Stomach (tissue), 9 donors: Measurements from ENCODE around the gene HOXB3. TPM values are rescaled to one million over a fixed set of nuclear protein-coding genes. Genes with fewer than 3 reads are reported as not detected.
A peak's percentile ranks its signal among the peaks of the same experiment; 100 is the strongest.

Source experiments
- DNase-seq, 2 donors: peaks; one replicate each; pipeline versions ENCODE4 v3.0.0 to v3.0.0-alpha.2; 2013 to 2019
- H3K27ac ChIP-seq, 5 donors: fragments of 200-600 bp in 4 of 5; sonication (generic) in 4 of 5; one replicate each; pipeline ENCODE4 v1.5.1; 2013 to 2019; ENCODE audit warnings: mild to moderate bottlenecking in 1 of 5, moderate library complexity in 1 of 5
- H3K27me3 ChIP-seq, 3 donors: fragments of 200-600 bp; sonication (generic); one replicate each; pipeline ENCODE4 v1.5.1; 2017 to 2019; ENCODE audit warnings: mixed run types in 1 of 3
- H3K36me3 ChIP-seq, 4 donors: fragments of 200-600 bp; sonication (generic); 1 replicate in 3 of 4; 2 replicates in 1 of 4; pipeline ENCODE4 v1.5.1; 2016 to 2019
- H3K4me1 ChIP-seq, 4 donors: fragments of 200-600 bp; sonication (generic); one replicate each; pipeline ENCODE4 v1.5.1; 2016 to 2019
- H3K4me3 ChIP-seq, 4 donors: fragments of 200-600 bp; sonication (generic) in 3 of 4; one replicate each; pipeline ENCODE4 v1.5.1; 2016 to 2019; ENCODE audit warnings: mild to moderate bottlenecking in 1 of 4
- H3K9me3 ChIP-seq, 4 donors: fragments of 200-600 bp; sonication (generic); one replicate each; pipeline ENCODE4 v1.5.1; 2016 to 2019
- CTCF ChIP-seq, 7 experiments: fragments of 450-650 bp in 4 of 7; fragments of 200-600 bp in 3 of 7; sonication (generic) in 3 of 7; IDR thresholded peaks; one replicate each; pipeline ENCODE4 v1.5.1; 2016 to 2019; ENCODE audit warnings: antibody characterized with exemption in 7 of 7, control low read depth in 2 of 7, mild to moderate bottlenecking in 1 of 7
- EP300 ChIP-seq: sonication (generic); formaldehyde crosslinking; IDR thresholded peaks from one replicate; pipeline ENCODE4 v1.6.1; 2017; ENCODE audit warnings: antibody characterized with exemption
- POLR2A ChIP-seq, 4 donors: fragments of 450-650 bp; IDR thresholded peaks; one replicate each; pipeline ENCODE4 v1.6.1; 2016; ENCODE audit warnings: antibody characterized with exemption in 4 of 4, control low read depth in 2 of 4, mild to moderate bottlenecking in 1 of 4, moderate library complexity in 1 of 4
- POLR2AphosphoS5 ChIP-seq, 3 donors: sonication (generic); formaldehyde crosslinking; IDR thresholded peaks; one replicate each; pipeline ENCODE4 v1.6.1; 2016; ENCODE audit warnings: antibody characterized with exemption in 3 of 3
- WGBS, 5 donors: extraction: QIAGEN DNeasy Blood & Tissue Kit in 3 of 5; methylation state at CpG; one replicate each; pipeline versions ENCODE4 v1.1.5 to v1.1.7; 2013 to 2018; 5-methylcytosine and 5-hydroxymethylcytosine counted together
- intact Hi-C: fragments of 100-400 bp; cut with DNase I; formaldehyde crosslinking; loops from one replicate; pipeline ENCODE4 v1.15.1; 2023; ENCODE audit warnings: low total_unique reads
- polyA plus RNA-seq, 3 donors: library from polyadenylated mRNA; stranded (reverse); fragments of 200-250 nt; gene quantifications; one replicate each; pipeline ENCODE4 v1.2.3, GENCODE V29; 2013
- total RNA-seq, 5 donors: library from RNA; depleted of rRNA; stranded (reverse); fragments of >200 nt; gene quantifications; one replicate each; pipeline versions ENCODE4 v1.1.0 to v1.2.3, GENCODE V29; 2014 to 2016
- donor health status: healthy with polysubstance abuse.
- donor health status: Bipolar disorder and iron deficiency.
- donor health status: healthy.

The HOXB3 gene
- total and polyA plus RNA-seq, 8 donors, result 2.8 to 77.6 (median 10.3) TPM

GRCh38 chr17:48528936-48529682 lies 60.9 kb downstream of the HOXB3 start:
- peaks cover 0 to 76% (median 31%) of the 10 kb centered on the region in 3 donors for H3K27me3 ChIP-seq

GRCh38 chr17:48528153-48528935 lies 61.7 kb downstream of the HOXB3 start:
- DNase-seq, result no peak

More at GRCh38 chr17:48528936-48529682, 60.9 kb downstream of the HOXB3 start:
- no peaks in the 10 kb centered on the region for H3K9me3 ChIP-seq
- intact Hi-C loops, result no loop called here
- H3K36me3 ChIP-seq, result no peaks in the 10 kb centered on the region
- TF ChIP-seq POLR2A (IDR thresholded peaks at IDR 0.05) (no peak), EP300 (no peak), CTCF (IDR thresholded peaks at IDR 0.05) (no peak), POLR2AphosphoS5 (IDR thresholded peaks at IDR 0.05) (no peak)
- DNase-seq, result no peak
- H3K4me1 ChIP-seq, result peaks cover 0 to 8% (median 3%) of the 10 kb centered on the region in 4 donors
- 87 to 93% (median 89%) methylated on average over 7 to 11 of the region's 11 CpGs for WGBS, 5 donors
- no peak overlapping the region for H3K27ac ChIP-seq
- H3K4me3 ChIP-seq, result no peak overlapping the region

GRCh38 chr17:48527547-48527932 lies 62.5 kb downstream of the HOXB3 start:
- Histone ChIP-seq H3K4me3 (peak overlapping the region in 1 of 4 donors; percentile 17), H3K36me3 (no peaks in the 10 kb centered on the region), H3K27me3 (peaks cover 0 to 89% (median 35%) of the 10 kb centered on the region in 3 donors), H3K9me3 (no peaks in the 10 kb centered on the region), H3K27ac (no peak overlapping the region), H3K4me1 (peaks cover 0 to 14% (median 5%) of the 10 kb centered on the region in 4 donors)
- TF ChIP-seq POLR2AphosphoS5 (IDR thresholded peaks at IDR 0.05) (no peak), CTCF (IDR thresholded peaks at IDR 0.05) (no peak), EP300 (no peak), POLR2A (IDR thresholded peaks at IDR 0.05) (no peak)
- WGBS, 5 donors, result 53 to 65% (median 61%) methylated on average over 14 of the region's 14 CpGs
- DNase-seq, result no peak
- intact Hi-C loops, result no loop called here

More at GRCh38 chr17:48528153-48528935, 61.7 kb downstream of the HOXB3 start:
- peaks cover 0 to 8% (median 3%) of the 10 kb centered on the region in 4 donors for H3K4me1 ChIP-seq
- intact Hi-C loops, result no loop called here
- no peak overlapping the region for H3K27ac ChIP-seq
- no peak overlapping the region for H3K4me3 ChIP-seq
- H3K27me3 ChIP-seq, result peaks cover 0 to 83% (median 35%) of the 10 kb centered on the region in 3 donors
- no peak for TF ChIP-seq CTCF (IDR thresholded peaks at IDR 0.05)
- no peak for TF ChIP-seq POLR2AphosphoS5 (IDR thresholded peaks at IDR 0.05)
- no peak for TF ChIP-seq EP300
- no peak for TF ChIP-seq POLR2A (IDR thresholded peaks at IDR 0.05)
- 37 to 73% (median 52%) methylated on average over 7 of the region's 7 CpGs for WGBS, 5 donors
- no peaks in the 10 kb centered on the region for H3K9me3 ChIP-seq
- H3K36me3 ChIP-seq, result no peaks in the 10 kb centered on the region
